Skeletal muscle tissue (tissue), 4 donors: ENCODE measurements around the gene ST6GALNAC3. TPM values are rescaled to one million over a fixed set of nuclear protein-coding genes. Genes with fewer than 3 reads are reported as not detected.
A peak's percentile ranks its signal among the peaks of the same experiment; 100 is the strongest.

ENCODE experiments used
- H3K27ac ChIP-seq: one replicate; pipeline ENCODE4 v1.7.0; 2013; ENCODE audit warnings: mild to moderate bottlenecking, low read depth, low read length, inconsistent platforms
- H3K27me3 ChIP-seq, 3 donors: one replicate each; pipeline ENCODE4 v1.7.0; 2013; ENCODE audit warnings: low read length in 3 of 3; ENCODE audit not compliant: control insufficient read depth in 3 of 3, insufficient read depth in 3 of 3
- H3K36me3 ChIP-seq, 3 donors: one replicate each; pipeline ENCODE4 v1.7.0; 2013; ENCODE audit warnings: low read length in 3 of 3; ENCODE audit not compliant: control insufficient read depth in 3 of 3, insufficient read depth in 3 of 3
- H3K4me1 ChIP-seq, 3 donors: one replicate each; pipeline ENCODE4 v1.7.0; 2013; ENCODE audit warnings: low read length in 3 of 3, mild to moderate bottlenecking in 3 of 3; ENCODE audit not compliant: control insufficient read depth in 3 of 3, insufficient read depth in 3 of 3
- H3K4me3 ChIP-seq, 3 donors: one replicate each; pipeline ENCODE4 v1.7.0; 2013; ENCODE audit warnings: low read length in 3 of 3
- H3K9ac ChIP-seq, 3 donors: one replicate each; pipeline ENCODE4 v1.7.0; 2013; ENCODE audit warnings: low read length in 3 of 3, mild to moderate bottlenecking in 3 of 3, moderate library complexity in 2 of 3, low read depth in 1 of 3
- H3K9me3 ChIP-seq, 3 donors: one replicate each; pipeline ENCODE4 v1.7.0; 2013; ENCODE audit warnings: low read length in 3 of 3; ENCODE audit not compliant: control insufficient read depth in 3 of 3
- total RNA-seq: library from RNA; depleted of rRNA; stranded (reverse); fragments of >200 nt; gene quantifications from one replicate; pipeline ENCODE4 v1.2.3, GENCODE V29; 2014
- donor health status: Osteomylitis.

Gene ST6GALNAC3
- total RNA-seq, 1 donor from 2014 or later: 3.7 TPM

GRCh38 chr1:76661531-76661930, 587.0 kb downstream of the ST6GALNAC3 start:
- H3K4me1 ChIP-seq: no peaks in the 10 kb centered on the region
- H3K36me3 ChIP-seq: no peaks in the 10 kb centered on the region
- H3K27ac ChIP-seq: no peak overlapping the region
- no peak overlapping the region for H3K4me3 ChIP-seq
- no peak overlapping the region for H3K9ac ChIP-seq
- H3K27me3 ChIP-seq: no peaks in the 10 kb centered on the region
- H3K9me3 ChIP-seq: no peaks in the 10 kb centered on the region

GRCh38 chr1:76666499-76666898, 592.0 kb downstream of the ST6GALNAC3 start:
- H3K27me3 ChIP-seq: no peaks in the 10 kb centered on the region
- no peaks in the 10 kb centered on the region for H3K36me3 ChIP-seq
- peak overlapping the region; percentile 33 for H3K27ac ChIP-seq
- H3K9ac ChIP-seq: no peak overlapping the region
- no peaks in the 10 kb centered on the region for H3K9me3 ChIP-seq
- peaks cover 0 to 2% (median 0%) of the 10 kb centered on the region in 3 donors for H3K4me1 ChIP-seq
- no peak overlapping the region for H3K4me3 ChIP-seq

- H3K36me3 ChIP-seq: no peaks in the 10 kb centered on the region
- no peak overlapping the region for H3K4me3 ChIP-seq
Measured at GRCh38 chr1:76668046-76668445, 593.5 kb downstream of the ST6GALNAC3 start.

GRCh38 chr1:76669131-76669530, 594.6 kb downstream of the ST6GALNAC3 start:
- Histone ChIP-seq H3K9me3 (no peaks in the 10 kb centered on the region), H3K36me3 (no peaks in the 10 kb centered on the region)

More at GRCh38 chr1:76668046-76668445, 593.5 kb downstream of the ST6GALNAC3 start:
- H3K27me3 ChIP-seq: no peaks in the 10 kb centered on the region
- H3K9ac ChIP-seq: no peak overlapping the region
- H3K27ac ChIP-seq: no peak overlapping the region
- no peaks in the 10 kb centered on the region for H3K9me3 ChIP-seq
- peaks cover 0 to 2% (median 0%) of the 10 kb centered on the region in 3 donors for H3K4me1 ChIP-seq

GRCh38 chr1:76669624-76670315, 595.2 kb downstream of the ST6GALNAC3 start:
- H3K4me3 ChIP-seq: no peak overlapping the region
- no peaks in the 10 kb centered on the region for H3K36me3 ChIP-seq
- no peaks in the 10 kb centered on the region for H3K27me3 ChIP-seq

More at GRCh38 chr1:76669131-76669530, 594.6 kb downstream of the ST6GALNAC3 start:
- H3K9ac ChIP-seq: no peak overlapping the region
- H3K27ac ChIP-seq: no peak overlapping the region
- peaks cover 0 to 2% (median 0%) of the 10 kb centered on the region in 3 donors for H3K4me1 ChIP-seq
- H3K27me3 ChIP-seq: no peaks in the 10 kb centered on the region
- no peak overlapping the region for H3K4me3 ChIP-seq

GRCh38 chr1:76674689-76675210, 600.2 kb downstream of the ST6GALNAC3 start:
- Histone ChIP-seq H3K27me3 (no peaks in the 10 kb centered on the region), H3K27ac (no peak overlapping the region), H3K4me1 (no peaks in the 10 kb centered on the region), H3K4me3 (no peak overlapping the region), H3K9ac (no peak overlapping the region), H3K9me3 (no peaks in the 10 kb centered on the region), H3K36me3 (no peaks in the 10 kb centered on the region)

More at GRCh38 chr1:76669624-76670315, 595.2 kb downstream of the ST6GALNAC3 start:
- Histone ChIP-seq H3K9ac (no peak overlapping the region), H3K27ac (no peak overlapping the region), H3K4me1 (peaks cover 0 to 2% (median 0%) of the 10 kb centered on the region in 3 donors), H3K9me3 (no peaks in the 10 kb centered on the region)

GRCh38 chr1:76677416-76678405, 603.2 kb downstream of the ST6GALNAC3 start:
- H3K27me3 ChIP-seq: no peaks in the 10 kb centered on the region
- no peaks in the 10 kb centered on the region for H3K36me3 ChIP-seq
- no peaks in the 10 kb centered on the region for H3K4me1 ChIP-seq
- H3K9ac ChIP-seq: no peak overlapping the region
- H3K4me3 ChIP-seq: no peak overlapping the region
- H3K27ac ChIP-seq: no peak overlapping the region
- no peaks in the 10 kb centered on the region for H3K9me3 ChIP-seq

- H3K27ac ChIP-seq: no peak overlapping the region
- H3K4me3 ChIP-seq: no peak overlapping the region
- H3K27me3 ChIP-seq: no peaks in the 10 kb centered on the region
- no peaks in the 10 kb centered on the region for H3K36me3 ChIP-seq
- H3K9ac ChIP-seq: no peak overlapping the region
- no peaks in the 10 kb centered on the region for H3K9me3 ChIP-seq
- no peaks in the 10 kb centered on the region for H3K4me1 ChIP-seq
Measured at GRCh38 chr1:76679534-76680152, 605.1 kb downstream of the ST6GALNAC3 start.

- H3K4me1 ChIP-seq: no peaks in the 10 kb centered on the region
- H3K36me3 ChIP-seq: no peaks in the 10 kb centered on the region
- no peak overlapping the region for H3K4me3 ChIP-seq
- H3K27me3 ChIP-seq: no peaks in the 10 kb centered on the region
- H3K27ac ChIP-seq: no peak overlapping the region
- H3K9me3 ChIP-seq: no peaks in the 10 kb centered on the region
- no peak overlapping the region for H3K9ac ChIP-seq
Measured at GRCh38 chr1:76680651-76681050, 606.1 kb downstream of the ST6GALNAC3 start.
